Activated T-helper 2 cell treated with anti-CD3 and anti-CD28 coated beads, Interferon-gamma antibody, Interleukin-2, Interleukin-4, amounts not matched to agents 10 μg/mL and 5 μg/mL and 100 μg/mL, durations not matched to agents 14 hours and 24 hours and 36 hours (primary cell): ENCODE data around the gene GRHL1. TPM values are rescaled to one million over a fixed set of nuclear protein-coding genes. Genes with fewer than 3 reads are reported as not detected.
A peak's percentile ranks its signal among the peaks of the same experiment; 100 is the strongest.
"Not testable (repeated sequence)": the region's sequence is repeated elsewhere in the genome, so short reads cannot be mapped to it uniquely, and the experiment has no call there.

ENCODE experiments used
- DNase-seq: peaks from one replicate; pipeline ENCODE4 v3.0.0; 2021; ENCODE audit warnings: low spot score
- H3K27ac Mint-ChIP-seq: one replicate; pipeline ENCODE4 v1.8.0; 2021; ENCODE audit warnings: mixed read lengths
- H3K27me3 Mint-ChIP-seq: one replicate; pipeline ENCODE4 v1.8.0; 2021; ENCODE audit warnings: low read depth, mixed read lengths
- H3K36me3 Mint-ChIP-seq: one replicate; pipeline ENCODE4 v1.8.0; 2021; ENCODE audit warnings: low read depth, mixed read lengths
- H3K4me1 Mint-ChIP-seq: one replicate; pipeline ENCODE4 v1.8.0; 2021; ENCODE audit warnings: low read depth, mixed read lengths
- H3K4me3 Mint-ChIP-seq: one replicate; pipeline ENCODE4 v1.8.0; 2021; ENCODE audit warnings: low read depth, mild to moderate bottlenecking, moderate library complexity, mixed read lengths
- H3K9me3 Mint-ChIP-seq: one replicate; pipeline ENCODE4 v1.8.0; 2021; ENCODE audit warnings: mixed read lengths
- intact Hi-C: fragments of 100-400 bp; cut with micrococcal nuclease; formaldehyde crosslinking; loops from one replicate; pipeline ENCODE4 v1.15.1; 2023
- total RNA-seq: library from RNA; stranded (reverse); gene quantifications from 2 replicates; pipeline ENCODE4 v1.2.3, GENCODE V29; 2022

The GRHL1 gene
- total RNA-seq, 1 donor from 2014 or later = 1.4 TPM

GRCh38 chr2:10022445-10022844 is 71.0 kb downstream of the GRHL1 start:
- H3K36me3 Mint-ChIP-seq = no peaks in the 10 kb centered on the region
- intact Hi-C loops = no loop called here
- no peaks in the 10 kb centered on the region for H3K9me3 Mint-ChIP-seq
- H3K4me1 Mint-ChIP-seq = no peaks in the 10 kb centered on the region
- no peak overlapping the region for H3K27ac Mint-ChIP-seq
- no peak overlapping the region for H3K4me3 Mint-ChIP-seq
- peaks cover 5% of the 10 kb centered on the region for H3K27me3 Mint-ChIP-seq
- no peak for DNase-seq

DNA sequence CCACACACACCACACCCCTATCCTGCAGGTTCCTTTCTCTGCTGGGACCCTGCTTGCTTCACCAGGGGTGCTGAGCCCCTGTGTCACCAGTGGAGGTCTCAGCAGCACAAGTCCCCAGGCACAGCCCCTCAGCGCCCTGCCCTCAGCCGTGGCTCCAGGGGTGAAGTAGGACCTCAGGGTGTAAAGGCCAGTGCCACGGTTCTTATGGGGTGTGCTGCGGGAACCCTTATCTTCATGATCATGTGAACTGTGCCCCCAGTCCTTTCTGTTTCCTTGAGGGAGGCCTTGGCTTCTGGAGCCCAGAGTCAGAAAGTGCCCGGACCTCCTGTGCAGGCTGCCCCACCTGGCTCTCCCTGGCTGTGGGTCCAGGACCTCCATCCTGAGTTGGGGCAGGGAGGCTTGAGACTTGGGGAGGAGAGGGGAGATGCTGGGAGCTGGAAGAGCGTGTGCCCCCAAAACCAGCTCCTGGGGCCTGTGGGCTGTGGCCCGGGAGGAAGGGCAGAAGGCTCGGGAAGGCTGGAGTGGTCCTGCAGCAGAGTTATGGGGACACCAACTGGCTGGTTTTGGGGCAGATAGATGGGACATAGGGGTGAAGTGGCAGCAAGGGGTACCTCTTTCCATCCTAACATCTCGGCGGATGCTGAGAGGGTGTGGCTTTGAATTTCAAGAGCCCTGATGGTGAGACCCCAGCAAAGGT is 71.6 kb downstream of the GRHL1 start:
- intact Hi-C loops = no loop called here
- no peak overlapping the region for H3K27ac Mint-ChIP-seq
- H3K27me3 Mint-ChIP-seq = peaks cover 3% of the 10 kb centered on the region
- H3K9me3 Mint-ChIP-seq = no peaks in the 10 kb centered on the region
- H3K36me3 Mint-ChIP-seq = no peaks in the 10 kb centered on the region
- H3K4me1 Mint-ChIP-seq = no peaks in the 10 kb centered on the region
- no peak for DNase-seq
- no peak overlapping the region for H3K4me3 Mint-ChIP-seq

DNA sequence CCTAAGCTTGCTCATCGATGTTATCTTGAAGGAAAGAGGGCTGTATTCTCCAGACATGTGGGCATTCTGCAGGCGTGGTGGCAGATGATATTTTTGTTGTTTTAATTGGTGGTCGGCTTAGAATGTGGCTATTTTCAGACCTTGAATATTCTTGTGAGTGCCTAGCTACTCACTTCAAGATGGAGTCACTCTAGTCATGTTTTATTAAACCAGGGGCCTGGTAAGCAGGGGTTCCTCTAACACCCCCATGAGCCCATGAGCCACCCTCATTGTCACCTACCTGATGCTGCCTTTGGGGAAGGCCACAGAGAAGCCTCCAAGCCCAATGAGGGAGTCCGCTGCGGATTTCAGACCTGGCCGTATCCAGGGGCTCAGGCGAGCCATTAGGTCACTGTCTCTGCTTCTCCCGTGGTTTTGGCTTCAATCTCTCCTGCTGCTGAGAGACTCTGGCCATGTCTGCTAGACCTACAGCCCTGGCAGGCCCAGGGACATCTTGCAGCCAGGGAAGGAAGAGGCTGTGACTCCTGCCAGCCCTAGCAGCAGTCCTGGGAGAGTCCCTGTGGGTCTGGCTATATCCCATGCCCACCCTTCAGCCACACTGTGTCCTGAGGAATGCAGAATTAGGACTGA is 75.6 kb downstream of the GRHL1 start:
- DNase-seq = no peak
- intact Hi-C loops = no loop called here
- no peak overlapping the region for H3K27ac Mint-ChIP-seq
- H3K9me3 Mint-ChIP-seq = no peaks in the 10 kb centered on the region
- H3K4me1 Mint-ChIP-seq = peaks cover 14% of the 10 kb centered on the region
- H3K27me3 Mint-ChIP-seq = no peaks in the 10 kb centered on the region
- no peak overlapping the region for H3K4me3 Mint-ChIP-seq
- H3K36me3 Mint-ChIP-seq = no peaks in the 10 kb centered on the region

DNA sequence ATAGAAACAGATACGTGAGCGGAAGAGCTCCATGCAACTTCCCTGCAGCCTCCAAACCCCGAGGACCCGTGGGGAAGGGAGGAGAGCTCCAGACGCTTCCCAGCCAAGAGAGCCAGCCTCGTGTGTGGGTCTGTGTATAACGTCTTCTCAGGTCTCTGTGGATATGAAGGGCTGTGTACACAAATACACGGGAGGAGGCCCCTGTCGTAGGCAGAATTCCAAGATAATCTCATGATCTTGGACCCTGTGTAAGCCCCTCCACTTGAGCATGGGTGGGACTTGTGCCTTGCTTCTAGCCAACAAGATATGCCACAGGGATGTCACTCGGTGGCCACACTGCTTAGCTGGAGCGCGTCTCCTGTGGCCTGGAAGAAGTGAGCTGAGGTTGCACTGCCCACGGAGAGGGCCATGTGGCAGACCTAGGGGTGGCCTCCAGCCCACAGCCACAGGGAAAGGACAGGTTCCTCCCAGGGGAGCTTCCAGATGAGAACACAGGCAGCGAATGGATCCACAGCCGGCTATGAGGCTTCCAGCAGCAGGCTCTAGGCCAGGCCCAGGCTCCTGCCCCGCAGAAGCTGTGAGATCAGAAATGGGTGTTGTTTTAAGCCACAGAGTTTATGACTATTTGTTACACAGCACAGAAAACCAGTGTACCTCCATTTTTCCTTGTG is 76.3 kb downstream of the GRHL1 start:
- H3K27me3 Mint-ChIP-seq = no peaks in the 10 kb centered on the region
- no peak overlapping the region for H3K27ac Mint-ChIP-seq
- no peak for DNase-seq
- intact Hi-C loops = no loop called here
- peaks cover 14% of the 10 kb centered on the region for H3K4me1 Mint-ChIP-seq
- H3K9me3 Mint-ChIP-seq = no peaks in the 10 kb centered on the region
- no peaks in the 10 kb centered on the region for H3K36me3 Mint-ChIP-seq
- H3K4me3 Mint-ChIP-seq = no peak overlapping the region

DNA sequence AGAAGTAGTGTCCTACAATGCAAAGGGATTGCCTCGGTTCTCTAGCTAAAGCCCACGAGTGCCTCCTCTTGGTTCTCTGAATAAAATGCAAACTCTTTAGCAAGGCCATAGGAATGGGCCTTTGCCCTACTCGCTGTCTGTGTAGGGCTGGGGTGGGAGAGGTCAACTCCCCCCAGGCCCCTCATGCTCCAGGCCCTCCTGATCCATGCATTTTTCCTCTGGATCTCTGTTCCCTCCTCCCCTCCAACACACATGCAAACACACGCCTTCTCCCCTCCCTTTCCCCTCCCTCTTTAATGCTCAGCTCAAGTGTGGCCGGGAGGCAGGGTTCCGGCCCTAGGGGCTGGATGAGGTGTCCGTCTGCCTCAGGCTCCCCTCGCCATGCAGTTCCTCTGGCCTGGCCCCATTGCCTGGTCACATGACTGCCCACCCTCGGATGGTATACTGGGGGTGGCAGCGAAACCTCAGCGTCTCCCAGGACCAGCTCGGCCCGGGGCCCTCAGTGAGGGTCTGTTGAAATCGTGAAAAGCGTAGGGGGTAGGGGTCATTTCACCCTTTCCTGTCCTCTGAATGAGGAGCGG is 77.0 kb downstream of the GRHL1 start:
- Mint-ChIP-seq H3K27ac (no peak overlapping the region), H3K9me3 (no peaks in the 10 kb centered on the region), H3K27me3 (no peaks in the 10 kb centered on the region)

GRCh38 chr2:10028988-10029874 is 77.7 kb downstream of the GRHL1 start:
- peak; percentile 46 for DNase-seq
- Mint-ChIP-seq H3K27me3 (no peaks in the 10 kb centered on the region), H3K27ac (peak overlapping the region; percentile 73), H3K4me1 (peaks cover 14% of the 10 kb centered on the region), H3K9me3 (no peaks in the 10 kb centered on the region), H3K36me3 (no peaks in the 10 kb centered on the region), H3K4me3 (peak overlapping the region; percentile 17)
- intact Hi-C loops = no loop called here

More for the DNA sequence above, 77.0 kb downstream of the GRHL1 start:
- intact Hi-C loops = no loop called here
- peaks cover 14% of the 10 kb centered on the region for H3K4me1 Mint-ChIP-seq
- no peak overlapping the region for H3K4me3 Mint-ChIP-seq
- H3K36me3 Mint-ChIP-seq = no peaks in the 10 kb centered on the region
- no peak for DNase-seq

- DNase-seq = no peak
- H3K4me3 Mint-ChIP-seq = no peak overlapping the region
- H3K36me3 Mint-ChIP-seq = no peaks in the 10 kb centered on the region
- H3K27me3 Mint-ChIP-seq = no peaks in the 10 kb centered on the region
- peak overlapping the region; percentile 73 for H3K27ac Mint-ChIP-seq
- no peaks in the 10 kb centered on the region for H3K9me3 Mint-ChIP-seq
- H3K4me1 Mint-ChIP-seq = peaks cover 14% of the 10 kb centered on the region
- intact Hi-C loops = no loop called here
Observed at GRCh38 chr2:10029875-10030223, 78.4 kb downstream of the GRHL1 start.

- peaks cover 14% of the 10 kb centered on the region for H3K4me1 Mint-ChIP-seq
- intact Hi-C loops = no loop called here
- no peaks in the 10 kb centered on the region for H3K27me3 Mint-ChIP-seq
- DNase-seq = no peak
- H3K4me3 Mint-ChIP-seq = no peak overlapping the region
- H3K9me3 Mint-ChIP-seq = no peaks in the 10 kb centered on the region
- no peaks in the 10 kb centered on the region for H3K36me3 Mint-ChIP-seq
- no peak overlapping the region for H3K27ac Mint-ChIP-seq
Observed at GRCh38 chr2:10030311-10030736, 78.8 kb downstream of the GRHL1 start.

GRCh38 chr2:10030798-10031197 is 79.3 kb downstream of the GRHL1 start:
- H3K4me1 Mint-ChIP-seq = peaks cover 14% of the 10 kb centered on the region
- H3K4me3 Mint-ChIP-seq, H3K27ac Mint-ChIP-seq, H3K36me3 Mint-ChIP-seq, intact Hi-C loops, H3K9me3 Mint-ChIP-seq, DNase-seq, H3K27me3 Mint-ChIP-seq: not testable (repeated sequence)

DNA sequence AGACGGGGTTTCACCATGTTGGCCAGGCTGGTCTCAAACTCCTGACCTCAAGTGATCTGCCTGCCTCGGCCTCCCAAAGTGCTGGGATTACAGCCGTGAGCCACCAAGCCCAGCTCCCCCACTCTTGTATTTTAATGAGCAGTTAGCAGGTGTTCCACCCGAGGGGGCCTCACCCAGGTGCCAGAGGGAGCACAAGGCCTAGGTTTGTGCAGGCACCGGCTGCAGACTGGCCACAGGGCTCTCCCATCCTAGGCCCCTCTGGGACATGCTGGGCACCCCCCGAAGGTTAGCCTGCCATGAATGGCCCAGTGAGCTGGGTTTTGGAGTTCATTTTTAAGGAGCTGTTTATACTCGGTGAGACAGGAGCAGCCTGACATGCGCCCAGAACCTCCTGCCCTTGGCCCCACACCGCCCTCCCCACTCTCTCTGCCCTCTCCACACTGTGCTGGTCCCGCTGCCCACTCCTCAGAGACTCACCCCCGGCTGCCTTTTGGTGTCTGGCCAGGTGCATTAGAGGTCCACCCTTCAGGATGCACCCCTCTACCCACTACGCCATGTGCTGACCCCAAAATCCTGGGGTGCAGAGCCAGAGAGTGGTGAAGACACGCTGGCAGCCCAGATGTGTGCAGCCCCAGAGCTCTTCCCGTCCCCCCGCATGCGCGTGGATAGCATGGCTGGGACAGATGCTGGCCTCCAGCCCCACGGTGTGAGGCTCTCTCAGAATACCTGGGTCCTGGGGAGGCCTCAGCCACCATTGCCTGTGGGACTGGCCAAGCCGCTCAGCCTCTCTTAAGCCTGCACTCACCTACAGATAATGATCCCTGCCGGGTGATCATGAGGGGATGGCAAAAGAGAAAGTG is 80.6 kb downstream of the GRHL1 start:
- Mint-ChIP-seq H3K9me3 (no peaks in the 10 kb centered on the region), H3K4me3 (no peak overlapping the region), H3K27ac (no peak overlapping the region), H3K4me1 (peaks cover 14% of the 10 kb centered on the region), H3K36me3 (no peaks in the 10 kb centered on the region), H3K27me3 (no peaks in the 10 kb centered on the region)
- intact Hi-C loops = no loop called here
- DNase-seq = no peak

- no peaks in the 10 kb centered on the region for H3K9me3 Mint-ChIP-seq
- DNase-seq = no peak
- no peak overlapping the region for H3K27ac Mint-ChIP-seq
- H3K36me3 Mint-ChIP-seq = no peaks in the 10 kb centered on the region
- peaks cover 14% of the 10 kb centered on the region for H3K4me1 Mint-ChIP-seq
- intact Hi-C loops = no loop called here
- no peak overlapping the region for H3K4me3 Mint-ChIP-seq
- H3K27me3 Mint-ChIP-seq = no peaks in the 10 kb centered on the region
Observed at GRCh38 chr2:10032746-10033105, 81.2 kb downstream of the GRHL1 start.
